Measurements from ENCODE around the gene MAEA.

Gene MAEA

GRCh38 chr4:1266881-1267763, 22.6 kb upstream of the MAEA start:
- TF ChIP-seq CTCF (IDR thresholded peaks at IDR 0.05; ENCODE audit: low read depth, low read length): no peak
- DNase-seq (ENCODE audit: low read depth in 2 of 2): no peak
- H3K4me3 ChIP-seq (replicated peaks in 1 of 2; ENCODE audit: low read depth in 2 of 2, low read length in 2 of 2): no peak overlapping the region

GRCh38 chr4:1269209-1269608, 20.5 kb upstream of the MAEA start:
- no peak overlapping the region for H3K4me3 ChIP-seq (replicated peaks in 1 of 2; ENCODE audit: low read depth in 2 of 2, low read length in 2 of 2)
- DNase-seq (ENCODE audit: low read depth in 2 of 2): no peak
- TF ChIP-seq CTCF (IDR thresholded peaks at IDR 0.05; ENCODE audit: low read depth, low read length): no peak

- H3K4me3 ChIP-seq (replicated peaks in 1 of 2; ENCODE audit: low read depth in 2 of 2, low read length in 2 of 2): no peak overlapping the region
- no peak for DNase-seq (ENCODE audit: low read depth in 2 of 2)
- TF ChIP-seq CTCF (IDR thresholded peaks at IDR 0.05; ENCODE audit: low read depth, low read length): no peak
Measured at GRCh38 chr4:1271686-1272085, 18.0 kb upstream of the MAEA start.

GRCh38 chr4:1274871-1275270, 14.8 kb upstream of the MAEA start:
- DNase-seq (ENCODE audit: low read depth in 2 of 2): no peak
- no peak overlapping the region for H3K4me3 ChIP-seq (replicated peaks in 1 of 2; ENCODE audit: low read depth in 2 of 2, low read length in 2 of 2)
- no peak for TF ChIP-seq CTCF (IDR thresholded peaks at IDR 0.05; ENCODE audit: low read depth, low read length)

GRCh38 chr4:1276984-1277383, 12.7 kb upstream of the MAEA start:
- no peak for TF ChIP-seq CTCF (IDR thresholded peaks at IDR 0.05; ENCODE audit: low read depth, low read length)
- no peak overlapping the region for H3K4me3 ChIP-seq (replicated peaks in 1 of 2; ENCODE audit: low read depth in 2 of 2, low read length in 2 of 2)
- no peak for DNase-seq (ENCODE audit: low read depth in 2 of 2)

- peak; percentile 15 to 33 for DNase-seq (ENCODE audit: low read depth in 2 of 2)
- peak; percentile 18 for TF ChIP-seq CTCF (IDR thresholded peaks at IDR 0.05; ENCODE audit: low read depth, low read length)
- H3K4me3 ChIP-seq (replicated peaks in 1 of 2; ENCODE audit: low read depth in 2 of 2, low read length in 2 of 2): no peak overlapping the region
Measured at GRCh38 chr4:1277667-1278665, 11.7 kb upstream of the MAEA start.

Measured in cardiac fibroblast (primary cell).